ENCODE data around the gene ST6GALNAC1. TPM values are rescaled to one million over a fixed set of nuclear protein-coding genes. Genes with fewer than 3 reads are reported as not detected.
A peak's percentile ranks its signal among the peaks of the same experiment; 100 is the strongest.

Gene ST6GALNAC1
- total RNA-seq, 5 donors from 2014 or later (not counting 1 experiment from before 2014, with no cell fraction given): 2.6 to 20.5 (median 6.6) TPM

DNA sequence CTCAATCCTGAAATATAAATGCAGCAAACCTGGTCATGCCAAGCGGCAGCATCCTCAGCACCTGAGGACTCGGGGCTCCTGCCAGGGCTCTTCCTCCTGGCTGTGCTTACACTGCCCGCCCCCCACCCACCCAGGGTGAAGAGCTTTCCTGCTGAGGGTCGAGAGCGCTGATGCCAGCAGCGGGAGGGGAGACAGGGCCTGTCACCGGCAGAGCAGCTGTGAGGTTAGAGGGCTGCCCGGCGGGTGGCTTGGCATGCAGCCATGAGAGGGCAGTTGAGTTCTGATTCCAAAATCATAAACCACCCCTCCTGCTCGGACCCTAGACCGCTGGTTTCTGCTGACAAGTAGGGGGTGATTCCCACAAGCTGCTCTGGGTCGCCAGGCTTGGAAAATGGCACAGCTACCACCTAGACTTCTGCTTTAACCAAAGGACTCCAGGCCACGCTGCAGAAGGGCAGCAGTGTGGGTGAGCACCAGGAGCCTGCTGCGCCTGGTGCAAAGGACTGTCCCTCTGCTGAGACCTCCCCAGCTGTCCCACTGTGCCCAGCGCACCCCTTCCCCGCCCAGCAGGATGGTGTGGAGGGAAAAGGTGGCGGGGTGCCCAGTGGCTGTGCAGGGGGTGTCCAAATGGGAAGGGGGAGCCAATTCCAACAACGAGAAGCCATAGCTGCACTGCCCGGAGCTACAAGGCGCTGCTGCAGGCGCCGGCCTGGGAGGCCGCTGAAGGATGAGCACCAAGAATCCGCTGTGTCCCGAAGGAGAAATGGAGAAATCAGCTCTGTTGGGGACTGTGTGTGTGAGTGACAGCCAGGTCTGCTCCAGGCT is 40.6 kb upstream of the ST6GALNAC1 start:
- 90% methylated on average over 19 of the region's 25 CpGs for WGBS (ENCODE audit: insufficient coverage)
- ChIA-PET CTCF (interaction anchor here in 1 of 2 donors (0.6 kb wide), 1 partner anchor 20 kb away, joined by 4 read pairs; no protein-coding TSS in a partner anchor), POLR2A (interaction anchor here (0.5 to 0.6 kb wide), 3 partner anchors 9 to 360 kb away, joined by 3 to 4 read pairs (median 3); no protein-coding TSS in a partner anchor)
- peaks cover 8 to 16% (median 10%) of the 10 kb centered on the region in 3 donors for H3K4me1 Mint-ChIP-seq
- H3K9me3 ChIP-seq: no peaks in the 10 kb centered on the region
- H3K4me3 Mint-ChIP-seq: no peak overlapping the region
- DNase-seq: no peak
- H3K4me3 ChIP-seq (ENCODE audit: control insufficient read depth in 1 of 2, extremely low read depth in 1 of 2, low read length in 1 of 2): no peak overlapping the region
- no peaks in the 10 kb centered on the region for H3K36me3 ChIP-seq (ENCODE audit: control insufficient read depth in 2 of 2, extremely low read depth in 1 of 2, insufficient read depth in 1 of 2, low read length in 1 of 2)
- H3K27ac ChIP-seq (ENCODE audit: low read length): no peak overlapping the region
- H3K27me3 ChIP-seq (replicated peaks in 1 of 2; ENCODE audit: control insufficient read depth in 2 of 2, extremely low read depth in 1 of 2, insufficient read depth in 2 of 2, low read length in 1 of 2): peaks cover 0 to 11% of the 10 kb centered on the region in 2 experiments
- no peak overlapping the region for H3K27ac Mint-ChIP-seq
- H3K4me1 ChIP-seq (ENCODE audit: control insufficient read depth in 1 of 2, extremely low read depth in 1 of 2, insufficient read depth in 2 of 2, low read length in 2 of 2): peaks cover 0 to 27% of the 10 kb centered on the region in 2 experiments
- peaks cover 0 to 2% of the 10 kb centered on the region in 2 donors for H3K27me3 Mint-ChIP-seq
- no peak for ATAC-seq (replicated peaks in 1 of 4)
- H3K9me3 Mint-ChIP-seq: no peaks in the 10 kb centered on the region
- peaks cover 4% of the 10 kb centered on the region for H3K36me3 Mint-ChIP-seq

DNA sequence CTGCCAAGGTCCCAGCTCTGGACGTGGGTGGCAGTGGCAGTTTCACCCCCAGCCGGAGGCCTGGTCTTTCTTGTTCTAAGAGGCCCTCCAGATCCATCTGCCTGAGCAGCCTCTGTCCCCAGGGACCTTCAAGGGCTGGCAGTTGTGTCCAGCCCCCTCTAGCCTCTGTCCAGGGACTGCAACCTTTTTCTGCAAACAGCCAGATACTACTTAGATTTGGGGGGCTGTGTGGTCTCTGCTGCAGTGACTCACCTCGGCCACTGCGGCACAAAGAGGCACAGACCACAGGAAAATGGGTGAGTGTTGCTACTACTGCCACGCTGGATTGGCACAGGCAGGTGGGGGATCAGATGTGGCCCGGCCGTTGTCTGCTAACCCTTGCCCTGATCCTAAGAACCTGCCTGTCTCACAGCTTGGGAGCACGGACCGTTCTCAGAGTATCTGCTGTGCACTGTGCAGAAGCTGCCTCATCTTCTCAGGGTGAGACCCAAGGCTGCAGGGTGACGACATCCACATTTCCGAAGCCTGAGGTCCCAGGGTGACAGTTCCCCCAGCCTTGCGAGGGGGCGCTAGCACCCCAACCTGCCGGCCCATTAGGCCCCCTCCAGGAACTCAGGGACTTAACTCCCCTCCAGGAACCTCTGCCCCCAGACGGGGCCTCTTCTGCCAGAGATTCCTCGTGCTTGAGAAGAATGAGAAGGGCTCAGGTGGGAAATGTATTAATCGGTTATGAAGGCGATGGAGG is 39.6 kb upstream of the ST6GALNAC1 start:
- no peak overlapping the region for H3K4me3 Mint-ChIP-seq
- H3K4me3 ChIP-seq (ENCODE audit: control insufficient read depth in 1 of 2, extremely low read depth in 1 of 2, low read length in 1 of 2): no peak overlapping the region
- CTCF ChIA-PET: interaction anchor here in 1 of 2 donors (2.1 kb wide), 1 partner anchor 160 kb away, joined by 8 read pairs; no protein-coding TSS in a partner anchor
- H3K27me3 ChIP-seq (replicated peaks in 1 of 2; ENCODE audit: control insufficient read depth in 2 of 2, extremely low read depth in 1 of 2, insufficient read depth in 2 of 2, low read length in 1 of 2): peaks cover 0 to 11% of the 10 kb centered on the region in 2 experiments
- POLR2A ChIA-PET: interaction anchor here in 1 of 2 donors (0.6 kb wide), 1 partner anchor 359 kb away, joined by 3 read pairs; no protein-coding TSS in a partner anchor
- no peak overlapping the region for H3K27ac ChIP-seq (ENCODE audit: low read length)
- no peaks in the 10 kb centered on the region for H3K27me3 Mint-ChIP-seq
- DNase-seq (no peak), ATAC-seq (replicated peaks in 1 of 4) (no peak)
- no peak overlapping the region for H3K27ac Mint-ChIP-seq
- no peaks in the 10 kb centered on the region for H3K9me3 Mint-ChIP-seq
- no peaks in the 10 kb centered on the region for H3K9me3 ChIP-seq
- peaks cover 8 to 16% (median 10%) of the 10 kb centered on the region in 3 donors for H3K4me1 Mint-ChIP-seq
- no peaks in the 10 kb centered on the region for H3K36me3 Mint-ChIP-seq
- peaks cover 0 to 36% of the 10 kb centered on the region in 2 experiments for H3K4me1 ChIP-seq (ENCODE audit: control insufficient read depth in 1 of 2, extremely low read depth in 1 of 2, insufficient read depth in 2 of 2, low read length in 2 of 2)
- H3K36me3 ChIP-seq (ENCODE audit: control insufficient read depth in 2 of 2, extremely low read depth in 1 of 2, insufficient read depth in 1 of 2, low read length in 1 of 2): no peaks in the 10 kb centered on the region
- WGBS (ENCODE audit: insufficient coverage): 73% methylated on average over 11 of the region's 18 CpGs

DNA sequence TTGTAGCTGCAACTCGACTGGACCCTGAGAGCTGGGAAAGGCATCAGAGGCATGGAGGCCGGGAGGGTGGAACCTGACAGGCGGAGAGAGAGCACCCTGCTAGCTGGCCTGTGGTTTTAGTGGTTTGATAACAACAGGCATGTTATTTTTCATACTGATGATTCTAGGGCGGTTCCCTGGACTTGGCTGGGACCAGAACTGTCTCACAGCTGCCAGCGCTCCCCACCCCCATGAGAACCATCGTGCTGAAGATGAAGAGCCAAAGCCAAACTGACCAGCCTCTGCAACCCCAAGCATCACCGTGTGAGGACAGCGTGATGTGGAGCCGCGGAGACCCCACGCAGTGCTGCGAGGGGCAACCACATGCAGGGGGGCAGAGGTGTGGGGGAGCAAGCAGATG is 38.7 kb upstream of the ST6GALNAC1 start:
- DNase-seq: peak in 1 of 35 experiments; percentile 22
- WGBS (ENCODE audit: insufficient coverage): 68% methylated on average over 11 of the region's 12 CpGs
- no peaks in the 10 kb centered on the region for H3K36me3 ChIP-seq (ENCODE audit: control insufficient read depth in 2 of 2, extremely low read depth in 1 of 2, insufficient read depth in 1 of 2, low read length in 1 of 2)
- no peak for ATAC-seq (replicated peaks in 1 of 4)
- peaks cover 0 to 45% of the 10 kb centered on the region in 2 experiments for H3K4me1 ChIP-seq (ENCODE audit: control insufficient read depth in 1 of 2, extremely low read depth in 1 of 2, insufficient read depth in 2 of 2, low read length in 2 of 2)
- ChIA-PET POLR2A (interaction anchor here in 1 of 2 donors (0.6 kb wide), 1 partner anchor 120 kb away, joined by 3 read pairs; no protein-coding TSS in a partner anchor), CTCF (interaction anchor here (0.6 to 2.1 kb wide), 7 partner anchors 9 to 159 kb away, joined by 3 to 8 read pairs (median 4); no protein-coding TSS in a partner anchor)
- peaks cover 0 to 9% of the 10 kb centered on the region in 2 experiments for H3K27me3 ChIP-seq (replicated peaks in 1 of 2; ENCODE audit: control insufficient read depth in 2 of 2, extremely low read depth in 1 of 2, insufficient read depth in 2 of 2, low read length in 1 of 2)
- no peaks in the 10 kb centered on the region for H3K27me3 Mint-ChIP-seq
- H3K4me1 Mint-ChIP-seq: peaks cover 8 to 16% (median 10%) of the 10 kb centered on the region in 3 donors
- peak overlapping the region; percentile 34 to 69 for H3K27ac Mint-ChIP-seq
- H3K9me3 Mint-ChIP-seq: no peaks in the 10 kb centered on the region
- H3K9me3 ChIP-seq: no peaks in the 10 kb centered on the region
- H3K4me3 Mint-ChIP-seq: no peak overlapping the region
- no peak overlapping the region for H3K4me3 ChIP-seq (ENCODE audit: control insufficient read depth in 1 of 2, extremely low read depth in 1 of 2, low read length in 1 of 2)
- H3K36me3 Mint-ChIP-seq: no peaks in the 10 kb centered on the region
- H3K27ac ChIP-seq (ENCODE audit: low read length): no peak overlapping the region

DNA sequence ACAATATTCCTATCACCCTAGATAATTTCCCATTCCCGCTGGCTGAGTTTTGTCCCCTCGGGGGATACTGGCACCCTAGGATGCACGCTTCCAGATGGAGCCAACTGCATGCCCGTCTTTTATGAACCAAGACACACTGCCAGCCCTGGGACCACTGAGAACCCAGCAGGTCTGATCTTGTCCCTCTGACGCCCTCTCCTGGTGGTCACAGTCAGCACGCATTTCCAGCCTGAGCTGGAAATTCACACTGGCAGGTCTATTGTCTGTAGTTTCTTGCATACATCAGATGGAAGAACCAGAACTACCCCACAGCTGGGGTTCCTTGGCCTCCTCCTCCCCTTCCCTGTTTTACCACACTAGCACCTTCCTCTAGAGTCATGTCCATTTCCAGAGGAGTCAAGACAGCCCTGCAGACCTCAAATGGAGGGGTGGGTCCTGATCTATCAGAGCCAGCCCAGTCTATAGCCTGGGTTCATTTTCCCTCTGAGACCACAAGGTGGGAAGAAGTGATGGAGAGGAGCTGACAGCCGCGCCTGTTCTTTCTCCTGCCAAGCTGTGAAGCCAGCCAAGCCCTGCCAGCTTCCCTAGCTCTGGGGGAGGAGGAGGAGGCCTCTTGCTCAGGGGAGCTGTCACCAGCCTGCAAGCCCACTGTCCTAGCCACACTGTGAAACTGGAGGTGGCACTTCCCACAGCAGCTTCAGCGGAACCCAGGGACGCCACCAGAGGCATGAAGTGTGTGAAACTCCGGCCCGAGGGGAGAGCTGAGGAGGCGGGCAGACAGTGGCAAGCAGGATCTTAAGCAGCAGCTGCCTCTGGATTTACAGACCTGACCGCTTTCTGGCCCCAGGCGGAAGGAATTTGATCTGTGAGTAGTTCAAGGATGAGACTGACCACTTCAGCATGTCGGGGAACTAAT is 37.9 kb upstream of the ST6GALNAC1 start:
- 60% methylated on average over 13 of the region's 16 CpGs for WGBS (ENCODE audit: insufficient coverage)
- ATAC-seq (replicated peaks in 1 of 4): peak; percentile 51 to 80 (median 64)
- Histone ChIP-seq H3K9me3 (no peaks in the 10 kb centered on the region), H3K36me3 (ENCODE audit: control insufficient read depth in 2 of 2, extremely low read depth in 1 of 2, insufficient read depth in 1 of 2, low read length in 1 of 2) (no peaks in the 10 kb centered on the region), H3K4me1 (ENCODE audit: control insufficient read depth in 1 of 2, extremely low read depth in 1 of 2, insufficient read depth in 2 of 2, low read length in 2 of 2) (peaks cover 0 to 46% of the 10 kb centered on the region in 2 experiments), H3K27me3 (replicated peaks in 1 of 2; ENCODE audit: control insufficient read depth in 2 of 2, extremely low read depth in 1 of 2, insufficient read depth in 2 of 2, low read length in 1 of 2) (peaks cover 0 to 6% of the 10 kb centered on the region in 2 experiments), H3K4me3 (ENCODE audit: control insufficient read depth in 1 of 2, extremely low read depth in 1 of 2, low read length in 1 of 2) (no peak overlapping the region), H3K27ac (ENCODE audit: low read length) (no peak overlapping the region)
- ChIA-PET POLR2A (interaction anchor here in 1 of 2 donors (0.6 kb wide), 1 partner anchor 1325 kb away, joined by 3 read pairs; no protein-coding TSS in a partner anchor), CTCF (interaction anchor here (0.6 to 2.1 kb wide), 15 partner anchors 10 to 158 kb away, joined by 3 to 8 read pairs (median 3); no protein-coding TSS in a partner anchor)
- Mint-ChIP-seq H3K27me3 (no peaks in the 10 kb centered on the region), H3K9me3 (no peaks in the 10 kb centered on the region), H3K4me1 (peaks cover 8 to 16% (median 10%) of the 10 kb centered on the region in 3 donors), H3K4me3 (peak overlapping the region in 1 of 3 donors; percentile 1), H3K36me3 (no peaks in the 10 kb centered on the region), H3K27ac (peak overlapping the region; percentile 34 to 71)
- peak; percentile 49 to 83 (median 70) for DNase-seq

DNA sequence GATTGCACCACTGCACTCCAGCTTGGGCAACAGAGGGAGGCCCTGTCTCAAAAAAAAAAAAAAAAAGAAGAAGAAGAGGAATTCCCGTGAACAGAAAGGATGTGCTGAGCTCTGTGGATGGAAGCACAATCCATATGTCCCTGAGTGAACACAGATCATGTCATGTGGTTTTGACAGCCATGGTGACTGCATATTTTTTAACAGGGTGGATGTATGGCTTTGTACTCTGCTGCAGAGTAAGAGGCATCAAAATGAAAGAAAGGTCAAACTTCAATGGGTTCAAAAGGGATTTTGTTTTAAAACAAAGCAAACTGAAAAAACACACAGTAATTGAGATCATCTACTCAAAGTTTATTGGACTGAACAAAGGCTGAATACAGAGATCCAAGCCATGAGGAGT is 35.7 kb upstream of the ST6GALNAC1 start:
- no CpG with 5 or more reads among the region's 1 CpG for WGBS (ENCODE audit: insufficient coverage)
- no peak overlapping the region for H3K4me3 Mint-ChIP-seq
- H3K9me3 Mint-ChIP-seq: no peaks in the 10 kb centered on the region
- Histone ChIP-seq H3K27me3 (replicated peaks in 1 of 2; ENCODE audit: control insufficient read depth in 2 of 2, extremely low read depth in 1 of 2, insufficient read depth in 2 of 2, low read length in 1 of 2) (no peaks in the 10 kb centered on the region), H3K27ac (ENCODE audit: low read length) (no peak overlapping the region), H3K4me3 (ENCODE audit: control insufficient read depth in 1 of 2, extremely low read depth in 1 of 2, low read length in 1 of 2) (no peak overlapping the region), H3K4me1 (ENCODE audit: control insufficient read depth in 1 of 2, extremely low read depth in 1 of 2, insufficient read depth in 2 of 2, low read length in 2 of 2) (peaks cover 0 to 46% of the 10 kb centered on the region in 2 experiments), H3K9me3 (no peaks in the 10 kb centered on the region), H3K36me3 (ENCODE audit: control insufficient read depth in 2 of 2, extremely low read depth in 1 of 2, insufficient read depth in 1 of 2, low read length in 1 of 2) (no peaks in the 10 kb centered on the region)
- ATAC-seq (replicated peaks in 1 of 4) (no peak), DNase-seq (no peak)
- no peak overlapping the region for H3K27ac Mint-ChIP-seq
- POLR2A ChIA-PET: interaction anchor here (0.6 kb wide), 2 partner anchors 13 to 221 kb away, joined by 3 read pairs; no protein-coding TSS in a partner anchor
- H3K36me3 Mint-ChIP-seq: no peaks in the 10 kb centered on the region
- no peaks in the 10 kb centered on the region for H3K27me3 Mint-ChIP-seq
- CTCF ChIA-PET: interaction anchor here (0.6 to 0.7 kb wide), 2 partner anchors 17 to 125 kb away, joined by 3 to 4 read pairs; no protein-coding TSS in a partner anchor
- peaks cover 8 to 16% (median 10%) of the 10 kb centered on the region in 3 donors for H3K4me1 Mint-ChIP-seq

Measured in T-cell (primary cell).